ENCODE measurements around the gene LPP. TPM values are rescaled to one million over a fixed set of nuclear protein-coding genes. Genes with fewer than 3 reads are reported as not detected.

Gene LPP
- total and polyA plus RNA-seq, 2 of the 4 experiments (the other 2 are of a cell fraction), result 16.0 to 130 TPM

- Histone ChIP-seq H3K18ac (ENCODE audit: low read depth, low read length) (no peak overlapping the region), H2BK5ac (ENCODE audit: low read depth, low read length, poor library complexity, severe bottlenecking) (no peak overlapping the region), H3K9ac (ENCODE audit: low read depth, low read length) (no peak overlapping the region), H3K9me3 (ENCODE audit: control insufficient read depth, insufficient read depth, low read length) (no peaks in the 10 kb centered on the region), H4K91ac (ENCODE audit: insufficient read depth, low read depth, low read length) (no peak overlapping the region), H3K36me3 (ENCODE audit: control insufficient read depth, insufficient read depth, low read length) (peaks cover 3% of the 10 kb centered on the region; the same call in 1 of the 2 replicates), H2AFZ (replicated peaks; ENCODE audit: low read length, poor library complexity) (no peak overlapping the region), H3K9me1 (ENCODE audit: insufficient read depth, low read length) (peaks cover 16% of the 10 kb centered on the region; the same call in 1 of the 2 replicates), H2BK20ac (ENCODE audit: low read depth, low read length) (no peak overlapping the region), H4K20me1 (ENCODE audit: insufficient read depth, low read length) (peaks cover 21% of the 10 kb centered on the region; the same call in 1 of the 2 replicates), H3K23ac (ENCODE audit: low read depth, low read length) (no peak overlapping the region), H3K4me2 (ENCODE audit: low read depth, low read length) (no peak overlapping the region), H3K27ac (ENCODE audit: insufficient read depth, low read length) (no peak overlapping the region), H3K14ac (replicated peaks; ENCODE audit: low read depth, low read length) (no peak overlapping the region), H3K4me1 (ENCODE audit: control insufficient read depth, insufficient read depth, low read length) (no peaks in the 10 kb centered on the region), H3K79me1 (ENCODE audit: low read depth in 1 of 2, low read length in 2 of 2) (peaks cover 40 to 54% of the 10 kb centered on the region in 2 experiments), H2AK5ac (ENCODE audit: low read depth, low read length) (no peak overlapping the region), H2AK9ac (replicated peaks; ENCODE audit: low read depth, low read length, poor library complexity) (no peak overlapping the region), H3K4ac (ENCODE audit: low read depth, low read length) (no peak overlapping the region), H3K56ac (ENCODE audit: extremely low read depth, insufficient read depth, low read length) (no peak overlapping the region), H3K4me3 (ENCODE audit: insufficient read depth, low read depth, low read length) (no peak overlapping the region), H3K27me3 (ENCODE audit: control insufficient read depth, insufficient read depth, low read length) (no peaks in the 10 kb centered on the region), H2BK120ac (ENCODE audit: low read depth, low read length) (no peak overlapping the region), H4K8ac (ENCODE audit: low read depth in 2 of 2, low read length in 2 of 2) (no peak overlapping the region), H4K5ac (ENCODE audit: low read depth, low read length) (no peak overlapping the region), H2BK15ac (ENCODE audit: low read depth, low read length) (no peak overlapping the region)
- BruUV-seq (replicated peaks), result no TSS peak
- WGBS, 2 experiments (ENCODE audit: extremely low coverage in 2 of 2, insufficient read length in 1 of 2), result no CpG with 5 or more reads among the region's 5 CpGs
- TF ChIP-seq MAZ (IDR thresholded peaks at IDR 0.05; ENCODE audit: borderline replicate concordance, low read depth, low read length) (no peak), RFX5 (IDR thresholded peaks at IDR 0.05; ENCODE audit: low read depth, low read length) (no peak), CTCF (conservative IDR thresholded peaks at IDR 0.05; ENCODE audit: low read depth, low read length) (no peak), RAD21 (IDR thresholded peaks at IDR 0.05; ENCODE audit: low read length) (no peak)
- ATAC-seq (ENCODE audit: low read depth), result no peak
- intact Hi-C loops (cut with micrococcal nuclease), result no loop called here
- dilution Hi-C loops (cut with HindIII; ENCODE audit: low sequenced_read_pairs, unreplicated experiment), result no loop called here
- ChIA-PET CTCF (no interaction called here), POLR2A (ENCODE audit: unreplicated experiment) (no interaction called here)
- in situ Hi-C loops (cut with MboI; ENCODE audit: low sequenced_read_pairs), result loop anchor here (25.0 kb wide), 1 partner anchor 1017 kb away; the partner anchor contains the start of gene BCL6
- DNase-seq, result no peak
Observed at GRCh38 chr3:188754267-188754666, 600.3 kb downstream of the LPP start.
